Activated CD8-positive, alpha-beta memory T cell treated with anti-CD3 and anti-CD28 coated beads, Interleukin-2, amount 50 U/mL, for 1 hour (primary cell): ENCODE results near the gene TMEM130.

ENCODE experiments used
- DNase-seq: peaks from one replicate; pipeline ENCODE4 v3.0.0-alpha.2; 2020; ENCODE audit errors: extremely low read depth

Gene TMEM130

DNA sequence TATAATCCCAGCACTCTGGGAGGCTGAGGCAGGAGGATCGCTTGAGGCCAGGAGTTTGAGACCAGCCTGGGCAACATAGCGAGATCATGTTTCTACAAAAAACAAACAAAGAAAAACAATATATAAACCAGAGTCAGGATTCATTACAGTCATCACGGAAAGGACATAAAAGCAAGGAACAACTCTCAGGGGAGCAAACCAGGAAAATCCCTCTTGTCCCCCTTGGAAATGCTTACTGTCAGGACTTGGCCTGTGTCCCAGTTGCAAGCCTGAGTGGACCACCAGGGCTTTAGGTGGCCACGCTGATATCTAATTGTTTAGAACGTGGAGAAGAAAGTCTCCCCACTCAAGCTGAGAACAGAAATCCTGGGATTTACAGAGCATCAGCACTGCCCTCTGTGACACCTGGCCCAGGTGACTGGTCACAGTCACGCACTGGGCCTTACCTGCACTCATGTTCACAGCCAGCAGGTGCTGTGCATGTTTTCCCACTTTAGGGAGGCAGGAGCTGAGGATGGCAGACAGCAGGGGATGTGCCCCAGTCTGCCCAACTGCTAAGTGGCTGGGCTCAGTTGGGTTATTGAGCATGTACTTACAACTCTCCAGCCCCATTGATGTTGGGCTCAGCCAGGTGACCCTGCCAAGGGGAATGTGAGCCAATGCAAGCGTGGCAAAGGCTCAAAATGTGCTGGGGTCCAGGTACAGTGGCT is 60.9 kb downstream of the TMEM130 start:
- DNase-seq, result no peak

DNA sequence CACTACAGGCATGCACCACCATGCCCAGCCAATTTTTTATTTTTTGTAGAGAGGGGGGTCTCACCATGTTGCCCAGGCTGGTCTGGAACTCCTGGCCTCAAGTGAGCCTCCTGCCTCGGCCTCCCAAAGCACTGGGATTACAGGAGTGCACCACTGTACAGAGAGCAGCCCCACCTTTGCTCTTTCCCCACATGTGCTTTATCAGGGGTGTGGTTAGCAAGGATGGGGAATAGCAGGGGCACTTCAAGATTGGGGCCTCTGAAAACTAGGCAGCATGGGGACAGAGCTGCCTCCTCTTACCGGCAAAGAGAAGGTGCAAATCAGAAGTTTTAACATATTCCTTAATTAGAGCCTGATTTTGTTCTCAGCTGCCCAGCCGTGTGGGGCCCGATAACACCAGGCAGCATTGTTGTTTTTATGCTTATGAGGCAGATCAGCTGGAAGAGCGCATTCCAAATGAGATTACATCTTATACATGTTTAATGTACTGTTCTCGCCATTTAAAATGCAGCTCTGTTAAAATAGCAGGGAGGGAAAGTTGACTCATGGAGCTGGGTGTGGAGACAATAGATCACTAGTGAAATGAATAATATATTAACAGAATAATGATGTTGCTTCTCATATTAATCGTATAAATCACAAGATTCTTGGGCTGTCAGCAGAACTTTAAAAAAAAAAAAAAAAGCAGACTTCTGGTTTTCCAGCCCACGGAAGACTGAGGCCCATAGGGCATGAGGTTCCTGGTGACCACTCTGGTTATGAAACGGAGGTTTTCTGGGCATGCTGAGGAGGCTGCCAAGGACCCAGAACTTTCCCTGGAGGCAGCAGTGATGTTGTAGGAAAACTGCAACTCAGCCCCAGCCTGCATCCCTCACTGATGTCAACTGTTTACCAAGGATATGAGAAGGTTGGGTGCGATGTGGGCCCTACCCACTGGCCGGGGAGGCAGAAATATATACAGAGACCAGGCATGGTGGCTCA is 62.5 kb downstream of the TMEM130 start:
- no peak for DNase-seq

GRCh38 chr7:98805956-98806838 is 63.6 kb downstream of the TMEM130 start:
- no peak for DNase-seq

GRCh38 chr7:98802781-98803110 is 67.1 kb downstream of the TMEM130 start:
- no peak for DNase-seq

- DNase-seq, result no peak
Observed at GRCh38 chr7:98802088-98802780, 67.6 kb downstream of the TMEM130 start.

DNA sequence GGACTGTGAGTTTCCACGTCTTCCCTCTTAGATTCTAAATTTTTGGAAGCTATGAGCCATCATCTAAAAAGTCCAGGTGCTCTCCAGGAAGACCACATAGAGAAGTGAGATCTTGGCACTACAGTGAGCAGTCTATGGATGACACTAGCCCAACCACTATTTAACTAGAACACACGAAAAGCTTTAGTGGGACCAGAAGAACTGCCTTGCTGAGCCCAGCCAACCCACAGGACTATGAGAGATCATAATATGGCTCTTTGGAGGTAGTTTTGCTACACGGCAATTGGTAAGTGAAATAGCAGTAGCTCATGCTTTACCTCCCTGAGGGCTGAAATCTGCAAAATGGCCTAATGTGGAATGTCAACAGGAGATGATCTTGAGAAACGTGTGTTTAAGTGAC is 68.8 kb downstream of the TMEM130 start:
- no peak for DNase-seq

DNA sequence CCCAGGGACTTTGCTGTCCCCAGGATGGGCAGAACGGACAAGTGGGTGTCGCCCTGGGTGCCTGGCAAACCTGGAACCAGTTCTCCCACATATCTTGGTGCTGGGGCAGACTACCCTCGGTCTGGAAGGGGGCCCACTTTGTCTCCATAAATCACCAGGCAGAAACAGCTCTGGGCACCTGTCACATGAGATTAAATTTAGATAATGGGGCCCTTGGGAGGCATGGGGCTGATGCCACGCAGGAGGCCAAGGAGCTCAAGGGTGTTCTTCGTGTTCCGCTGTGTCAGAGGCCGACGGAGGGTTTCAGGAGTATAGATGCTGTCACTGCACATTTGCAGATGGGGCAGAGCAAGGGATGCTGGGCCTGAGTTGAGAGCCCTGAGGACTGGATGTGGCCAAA is 72.7 kb downstream of the TMEM130 start:
- DNase-seq, result no peak
